ENCODE measurements around the gene MRPS17.

MRPS17 gene

DNA sequence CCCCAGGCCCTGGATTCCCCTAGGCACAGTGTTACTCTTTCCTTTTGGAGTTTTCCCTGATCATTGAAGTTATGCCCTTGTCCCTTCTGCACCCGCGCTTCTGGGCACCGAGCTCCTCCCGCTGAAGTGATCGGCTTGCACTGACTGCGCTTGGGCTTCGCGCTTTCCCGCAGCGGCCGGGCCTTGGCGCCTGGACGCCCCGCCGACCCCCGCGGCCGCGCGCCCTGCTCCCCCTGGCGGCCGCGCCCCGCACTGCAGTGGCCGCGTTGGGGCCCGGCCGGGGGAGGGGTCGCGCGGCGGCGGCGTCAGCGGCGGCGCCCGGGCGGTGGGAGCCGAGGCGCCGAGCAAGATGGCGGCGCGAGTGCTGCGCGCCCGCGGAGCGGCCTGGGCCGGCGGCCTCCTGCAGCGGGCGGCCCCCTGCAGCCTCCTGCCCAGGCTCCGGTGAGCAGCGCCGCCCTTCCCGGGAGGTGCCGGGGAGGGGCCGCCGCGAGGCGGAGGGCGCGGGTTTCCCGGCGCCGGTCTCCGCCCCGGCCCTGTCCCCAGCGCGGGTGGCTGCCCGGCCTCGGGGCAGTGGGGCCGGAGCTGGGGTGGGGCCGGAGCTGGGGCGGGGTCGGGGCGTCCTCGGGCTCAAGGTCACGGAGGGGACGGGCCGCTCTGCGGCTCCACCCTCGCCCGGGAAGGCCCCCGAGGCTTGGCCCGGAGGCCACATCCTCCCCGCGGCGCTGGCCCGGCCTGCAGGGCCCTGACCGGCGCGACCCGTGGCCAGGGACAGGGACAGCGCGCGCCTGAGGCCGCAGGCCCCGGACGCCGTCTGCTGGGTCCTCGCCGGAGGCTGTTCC lies 12.8 kb downstream of the MRPS17 start, which contains the start of gene NIPSNAP2:
Gene NIPSNAP2 (plus strand): TSS at position 325 of the 839 bp plus-strand sequence. CDS start 25 bp downstream, at position 350.
- TF ChIP-seq EZH2phosphoT487 (IDR thresholded peaks at IDR 0.05; ENCODE audit: low read depth), result no peak
- TF ChIP-seq, protein P1, sequence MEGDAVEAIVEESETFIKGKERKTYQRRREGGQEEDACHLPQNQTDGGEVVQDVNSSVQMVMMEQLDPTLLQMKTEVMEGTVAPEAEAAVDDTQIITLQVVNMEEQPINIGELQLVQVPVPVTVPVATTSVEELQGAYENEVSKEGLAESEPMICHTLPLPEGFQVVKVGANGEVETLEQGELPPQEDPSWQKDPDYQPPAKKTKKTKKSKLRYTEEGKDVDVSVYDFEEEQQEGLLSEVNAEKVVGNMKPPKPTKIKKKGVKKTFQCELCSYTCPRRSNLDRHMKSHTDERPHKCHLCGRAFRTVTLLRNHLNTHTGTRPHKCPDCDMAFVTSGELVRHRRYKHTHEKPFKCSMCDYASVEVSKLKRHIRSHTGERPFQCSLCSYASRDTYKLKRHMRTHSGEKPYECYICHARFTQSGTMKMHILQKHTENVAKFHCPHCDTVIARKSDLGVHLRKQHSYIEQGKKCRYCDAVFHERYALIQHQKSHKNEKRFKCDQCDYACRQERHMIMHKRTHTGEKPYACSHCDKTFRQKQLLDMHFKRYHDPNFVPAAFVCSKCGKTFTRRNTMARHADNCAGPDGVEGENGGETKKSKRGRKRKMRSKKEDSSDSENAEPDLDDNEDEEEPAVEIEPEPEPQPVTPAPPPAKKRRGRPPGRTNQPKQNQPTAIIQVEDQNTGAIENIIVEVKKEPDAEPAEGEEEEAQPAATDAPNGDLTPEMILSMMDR (IDR thresholded peaks at IDR 0.05; ENCODE audit: low read depth, low read length), result peak; percentile 28; the same call in 1 of the 2 replicates
- H3K9me3 ChIP-seq (ENCODE audit: insufficient read depth, low read length), result no peaks in the 10 kb centered on the region
- H3K79me2 ChIP-seq (ENCODE audit: low read length), result peaks cover 34% of the 10 kb centered on the region
- H3K36me3 ChIP-seq (replicated peaks; ENCODE audit: low read depth, low read length), result peaks cover 5% of the 10 kb centered on the region
- H4K20me1 ChIP-seq (ENCODE audit: insufficient read depth, low read length), result no peaks in the 10 kb centered on the region
- H3K9ac ChIP-seq (ENCODE audit: low read length), result peak within 1 kb of the TSS; percentile 69
- no peaks in the 10 kb centered on the region for H3K27me3 ChIP-seq (ENCODE audit: low read depth, low read length)
- peaks cover 7% of the 10 kb centered on the region for H3K4me1 ChIP-seq (ENCODE audit: low read length)
- peak within 1 kb of the TSS; percentile 81 for H2AFZ ChIP-seq (ENCODE audit: low read depth, low read length)
- H3K4me2 ChIP-seq (ENCODE audit: low read length), result peak within 1 kb of the TSS; percentile 95
- H3K4me3 ChIP-seq (ENCODE audit: low read length), result peak within 1 kb of the TSS; percentile 80
- no peak within 1 kb of the TSS for H3K27ac ChIP-seq (ENCODE audit: low read length)

DNA sequence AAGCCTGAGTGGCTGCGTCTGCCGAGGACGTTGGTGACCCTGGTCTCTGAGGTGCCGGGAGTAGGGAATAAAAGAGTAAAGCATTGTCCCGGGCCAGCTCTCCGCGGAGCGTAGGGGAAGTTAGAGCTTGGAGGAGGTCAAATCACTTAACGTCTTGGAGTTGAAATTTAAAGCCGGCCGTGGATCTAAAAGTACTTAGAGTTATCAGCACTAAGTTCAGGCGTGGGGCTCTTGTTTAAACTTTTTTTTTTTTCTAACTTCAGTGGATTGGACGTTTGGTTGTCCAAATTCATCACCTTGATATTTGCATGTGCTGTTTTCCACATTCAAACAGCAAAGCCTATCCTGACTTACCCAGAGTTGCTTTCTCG lies 13.4 kb downstream of the MRPS17 start:
- Histone ChIP-seq H3K79me2 (ENCODE audit: low read length) (peaks cover 37% of the 10 kb centered on the region), H3K27ac (ENCODE audit: low read length) (no peak overlapping the region), H3K9me3 (ENCODE audit: insufficient read depth, low read length) (no peaks in the 10 kb centered on the region), H2AFZ (ENCODE audit: low read depth, low read length) (peak overlapping the region; percentile 4; the same call in 1 of the 2 replicates), H4K20me1 (ENCODE audit: insufficient read depth, low read length) (no peaks in the 10 kb centered on the region), H3K4me1 (ENCODE audit: low read length) (peaks cover 7% of the 10 kb centered on the region), H3K27me3 (ENCODE audit: low read depth, low read length) (no peaks in the 10 kb centered on the region), H3K9ac (ENCODE audit: low read length) (peak overlapping the region; percentile 69), H3K4me3 (ENCODE audit: low read length) (peak overlapping the region; percentile 80), H3K36me3 (replicated peaks; ENCODE audit: low read depth, low read length) (peaks cover 5% of the 10 kb centered on the region), H3K4me2 (ENCODE audit: low read length) (peak overlapping the region; percentile 75)
- no peak for TF ChIP-seq EZH2phosphoT487 (IDR thresholded peaks at IDR 0.05; ENCODE audit: low read depth)
- TF ChIP-seq, protein P1 (IDR thresholded peaks at IDR 0.05; ENCODE audit: low read depth, low read length), result no peak

DNA sequence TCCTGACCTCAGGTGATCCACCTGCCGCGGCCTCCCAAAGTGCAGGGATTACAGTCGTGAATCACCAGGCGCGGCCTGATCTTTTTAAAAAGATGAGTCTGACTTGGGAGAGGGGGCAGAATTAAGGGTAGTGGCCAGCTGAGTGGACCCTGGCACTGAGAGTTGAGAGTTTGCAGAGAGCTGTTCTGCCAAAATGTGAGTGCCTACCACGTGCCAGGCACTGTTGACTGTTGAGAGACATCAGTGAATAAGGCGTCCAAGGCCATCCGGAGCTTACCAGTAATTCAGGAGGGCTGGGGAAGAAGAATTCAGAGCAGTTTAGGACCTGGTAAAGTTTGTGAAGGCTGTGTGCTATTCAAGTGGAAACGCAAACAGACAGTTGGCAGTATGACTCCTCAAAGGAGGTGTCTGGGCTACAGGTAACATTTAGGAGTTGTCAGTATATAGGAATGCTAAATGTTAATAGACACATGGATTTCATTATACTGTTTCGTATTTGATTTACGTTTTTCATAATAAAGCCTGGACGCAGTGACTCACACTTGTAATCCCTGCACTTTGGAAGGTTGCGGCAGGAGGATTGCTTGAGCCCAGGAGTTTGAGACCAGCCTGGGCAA lies 14.2 kb downstream of the MRPS17 start:
- Histone ChIP-seq H3K79me2 (ENCODE audit: low read length) (peaks cover 45% of the 10 kb centered on the region), H4K20me1 (ENCODE audit: insufficient read depth, low read length) (peaks cover 3% of the 10 kb centered on the region), H3K9me3 (ENCODE audit: insufficient read depth, low read length) (no peaks in the 10 kb centered on the region), H3K27ac (ENCODE audit: low read length) (no peak overlapping the region), H3K4me3 (ENCODE audit: low read length) (no peak overlapping the region), H3K4me1 (ENCODE audit: low read length) (peaks cover 7% of the 10 kb centered on the region), H3K27me3 (ENCODE audit: low read depth, low read length) (no peaks in the 10 kb centered on the region), H2AFZ (ENCODE audit: low read depth, low read length) (no peak overlapping the region), H3K36me3 (replicated peaks; ENCODE audit: low read depth, low read length) (peaks cover 5% of the 10 kb centered on the region), H3K4me2 (ENCODE audit: low read length) (no peak overlapping the region), H3K9ac (ENCODE audit: low read length) (no peak overlapping the region)
- TF ChIP-seq, protein P1 (IDR thresholded peaks at IDR 0.05; ENCODE audit: low read depth, low read length), result no peak
- no peak for TF ChIP-seq EZH2phosphoT487 (IDR thresholded peaks at IDR 0.05; ENCODE audit: low read depth)

DNA sequence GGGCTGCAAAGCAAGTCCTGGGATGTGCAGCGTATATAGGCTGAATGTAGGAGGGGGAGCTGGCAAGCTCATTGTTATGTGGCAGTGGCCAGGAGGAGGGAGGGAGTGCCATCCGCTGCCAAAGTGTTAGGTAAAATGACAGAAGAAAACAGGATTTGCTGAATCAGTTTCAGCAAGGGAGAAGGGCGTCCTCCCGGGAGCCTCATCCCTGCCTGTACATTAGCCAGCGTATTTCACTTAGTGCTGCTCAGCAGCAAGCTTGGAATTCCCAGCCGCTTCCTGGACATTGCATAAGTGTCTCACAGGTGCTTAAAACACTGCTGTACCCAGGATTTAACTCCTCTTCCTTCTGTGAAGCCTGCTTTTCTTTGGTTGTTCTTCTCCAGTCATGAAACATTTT lies 15.2 kb downstream of the MRPS17 start:
- Histone ChIP-seq H3K4me3 (ENCODE audit: low read length) (no peak overlapping the region), H3K9me3 (ENCODE audit: insufficient read depth, low read length) (no peaks in the 10 kb centered on the region), H3K4me1 (ENCODE audit: low read length) (peaks cover 7% of the 10 kb centered on the region), H2AFZ (ENCODE audit: low read depth, low read length) (no peak overlapping the region), H3K79me2 (ENCODE audit: low read length) (peaks cover 53% of the 10 kb centered on the region), H3K27me3 (ENCODE audit: low read depth, low read length) (no peaks in the 10 kb centered on the region), H4K20me1 (ENCODE audit: insufficient read depth, low read length) (peaks cover 8% of the 10 kb centered on the region), H3K9ac (ENCODE audit: low read length) (no peak overlapping the region), H3K4me2 (ENCODE audit: low read length) (no peak overlapping the region), H3K36me3 (replicated peaks; ENCODE audit: low read depth, low read length) (peaks cover 5% of the 10 kb centered on the region), H3K27ac (ENCODE audit: low read length) (no peak overlapping the region)
- TF ChIP-seq EZH2phosphoT487 (IDR thresholded peaks at IDR 0.05; ENCODE audit: low read depth), result no peak
- TF ChIP-seq, protein P1 (IDR thresholded peaks at IDR 0.05; ENCODE audit: low read depth, low read length), result no peak
